Neuron (in vitro differentiated cells): ENCODE measurements around the gene GFRA4.
"Not testable (repeated sequence)": the region's sequence is repeated elsewhere in the genome, so short reads cannot be mapped to it uniquely, and the experiment has no call there.

Experiments
- H2AFZ ChIP-seq: one replicate; pipeline ENCODE4 v1.6.1; 2013; ENCODE audit warnings: low read depth, mild to moderate bottlenecking, inconsistent platforms, low read length, moderate library complexity
- H3K27me3 ChIP-seq: one replicate; pipeline ENCODE4 v1.6.1; 2013; ENCODE audit warnings: low read length; ENCODE audit not compliant: insufficient read depth
- H3K36me3 ChIP-seq: one replicate; pipeline ENCODE4 v1.6.1; 2013; ENCODE audit warnings: low read length; ENCODE audit not compliant: insufficient read depth
- H3K4me1 ChIP-seq: one replicate; pipeline ENCODE4 v1.6.1; 2013; ENCODE audit warnings: low read length; ENCODE audit not compliant: insufficient read depth
- H3K4me3 ChIP-seq: 2 replicates; pipeline ENCODE4 v1.5.1; 2013; ENCODE audit warnings: mild to moderate bottlenecking, low read length, moderate library complexity
- H3K9me3 ChIP-seq: one replicate; pipeline ENCODE4 v1.6.1; 2013; ENCODE audit warnings: low read length

GFRA4 gene

DNA sequence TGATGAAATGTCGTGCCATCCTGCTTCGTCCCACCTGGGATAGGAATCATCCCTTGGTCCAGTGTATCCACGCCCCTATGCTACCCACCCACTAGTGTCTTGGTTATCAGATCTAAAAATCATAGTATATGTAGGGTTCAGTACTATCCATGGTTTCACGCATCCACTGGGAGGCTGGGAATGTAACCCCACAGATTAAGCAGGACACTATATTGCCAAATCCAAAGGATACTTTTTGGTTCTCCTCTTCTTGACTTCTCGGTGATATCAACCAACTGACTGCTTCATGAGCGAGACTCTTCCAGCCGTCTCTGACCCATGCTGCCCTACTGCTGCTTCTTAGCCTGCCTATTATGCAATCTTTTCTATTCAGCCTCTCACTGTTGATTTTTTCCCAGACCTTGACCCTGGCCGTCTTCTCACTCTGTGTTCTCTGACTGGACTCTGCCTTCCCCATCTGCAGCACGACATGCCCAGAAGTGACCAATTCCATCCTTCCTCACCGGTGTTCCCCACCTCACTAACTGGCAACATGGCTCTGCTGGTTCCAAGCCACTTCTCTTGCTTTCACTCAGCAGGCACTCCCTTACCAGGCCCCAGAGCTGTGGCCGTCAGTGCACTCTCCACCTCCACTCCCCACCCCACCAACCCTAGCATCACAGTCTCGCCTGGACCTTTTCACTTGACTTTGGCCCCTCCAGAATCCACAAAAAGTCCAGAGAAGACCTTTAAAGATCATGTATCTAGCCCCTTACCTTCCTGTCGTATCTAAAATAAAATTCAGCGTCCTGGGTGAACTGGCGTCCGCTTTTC is 34.5 kb downstream of the GFRA4 start:
- Histone ChIP-seq H3K27me3 (no peaks in the 10 kb centered on the region), H3K9me3 (peaks cover 10% of the 10 kb centered on the region), H3K36me3 (peaks cover 11% of the 10 kb centered on the region), H2AFZ (no peak overlapping the region), H3K4me1 (peaks cover 5% of the 10 kb centered on the region), H3K4me3 (no peak overlapping the region)

DNA sequence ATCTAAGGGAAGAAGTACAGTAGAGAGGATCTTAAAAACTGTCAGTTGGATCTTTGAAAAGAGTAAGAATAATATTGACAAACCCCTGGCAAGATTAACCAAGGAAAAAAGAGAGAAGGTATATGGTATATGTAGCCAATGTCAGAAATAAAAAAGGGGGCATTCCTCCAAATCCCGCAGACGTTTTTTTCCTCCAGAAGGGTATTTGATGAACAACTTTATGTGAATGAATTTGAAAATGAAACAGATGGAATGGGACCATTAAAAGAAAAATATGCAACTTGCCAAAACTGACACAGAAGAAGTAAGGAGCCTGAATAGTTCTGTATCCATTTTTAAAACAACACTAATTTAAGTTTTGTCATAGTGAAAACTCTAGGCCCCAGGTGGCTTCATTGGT is 35.7 kb downstream of the GFRA4 start:
- Histone ChIP-seq H3K4me3 (no peak overlapping the region), H3K36me3 (peaks cover 11% of the 10 kb centered on the region), H3K4me1 (peaks cover 15% of the 10 kb centered on the region), H3K9me3 (peaks cover 10% of the 10 kb centered on the region), H2AFZ (no peak overlapping the region), H3K27me3 (no peaks in the 10 kb centered on the region)

DNA sequence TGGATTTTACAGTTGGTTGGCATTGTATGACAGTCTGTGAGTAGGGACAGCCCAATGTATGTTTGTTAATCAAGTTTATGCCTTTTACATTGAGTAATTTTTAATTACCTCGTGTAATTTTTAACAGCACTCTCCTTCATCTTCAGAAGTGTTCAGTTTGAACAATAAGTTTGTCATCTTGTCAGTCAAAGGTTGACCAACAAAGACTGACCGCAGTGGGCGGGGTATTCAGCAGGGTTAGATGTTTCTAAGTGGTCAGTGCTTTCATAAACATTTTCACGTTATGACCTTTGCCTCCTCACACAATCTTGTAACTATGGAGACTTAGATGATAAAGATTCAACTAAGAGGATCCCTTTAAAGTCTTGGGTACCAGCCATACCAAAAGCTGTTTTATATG is 40.8 kb downstream of the GFRA4 start:
- H3K27me3 ChIP-seq: no peaks in the 10 kb centered on the region
- H3K36me3 ChIP-seq: peaks cover 5% of the 10 kb centered on the region
- H3K4me3 ChIP-seq: no peak overlapping the region
- no peaks in the 10 kb centered on the region for H3K9me3 ChIP-seq
- H3K4me1 ChIP-seq: peaks cover 27% of the 10 kb centered on the region
- H2AFZ ChIP-seq: no peak overlapping the region

DNA sequence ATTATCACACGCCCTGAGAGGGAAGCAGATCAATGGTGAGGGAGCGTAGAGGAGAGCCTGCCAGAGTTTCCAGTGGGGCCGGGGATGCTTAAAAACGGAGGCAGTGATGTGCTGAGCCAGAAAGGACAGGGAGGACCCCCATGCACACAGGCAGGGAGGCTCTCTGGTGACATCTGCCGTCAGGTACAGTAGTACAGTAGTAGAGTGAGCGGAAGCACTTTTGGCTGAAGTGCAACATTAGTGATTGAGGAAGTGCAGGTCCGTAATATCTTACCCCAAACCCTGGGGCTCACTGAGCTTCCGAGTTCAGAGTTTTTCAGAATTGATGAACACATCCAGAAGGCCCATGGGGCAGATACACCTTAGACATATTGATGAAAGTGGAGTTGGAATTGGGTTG is 42.1 kb downstream of the GFRA4 start:
- Histone ChIP-seq H3K4me1 (peaks cover 27% of the 10 kb centered on the region), H2AFZ (no peak overlapping the region), H3K9me3 (no peaks in the 10 kb centered on the region), H3K27me3 (no peaks in the 10 kb centered on the region), H3K4me3 (no peak overlapping the region), H3K36me3 (peaks cover 5% of the 10 kb centered on the region)

- H3K36me3 ChIP-seq: no peaks in the 10 kb centered on the region
- H3K9me3 ChIP-seq: no peaks in the 10 kb centered on the region
- no peaks in the 10 kb centered on the region for H3K27me3 ChIP-seq
- H3K4me3 ChIP-seq: no peak overlapping the region
- peaks cover 5% of the 10 kb centered on the region for H3K4me1 ChIP-seq
- no peak overlapping the region for H2AFZ ChIP-seq
Observed at GRCh38 chr20:3616250-3616649, 46.9 kb downstream of the GFRA4 start.

- H3K4me3 ChIP-seq, H3K9me3 ChIP-seq: not testable (repeated sequence)
Observed at GRCh38 chr20:3615171-3615840, 47.9 kb downstream of the GFRA4 start.

DNA sequence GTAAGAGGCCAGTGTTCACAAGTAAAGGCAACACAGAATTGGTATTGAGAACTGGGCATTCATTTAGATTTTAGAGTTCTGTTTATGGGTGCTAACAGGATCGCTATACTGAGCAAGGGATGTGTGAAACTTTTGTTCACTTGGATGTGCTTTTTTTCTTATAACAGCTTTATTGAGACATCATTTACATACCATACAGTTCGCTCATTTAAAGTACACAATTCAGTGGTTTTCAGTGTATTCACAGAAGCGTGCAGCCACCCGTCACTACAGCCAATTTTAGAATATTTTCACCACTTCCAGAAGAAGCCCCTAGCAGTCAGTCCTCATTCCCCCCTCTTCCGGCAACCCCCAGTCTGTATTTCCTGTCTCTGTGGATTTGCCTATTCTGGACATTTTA is 48.7 kb downstream of the GFRA4 start:
- Histone ChIP-seq H3K27me3 (no peaks in the 10 kb centered on the region), H3K4me1 (peaks cover 5% of the 10 kb centered on the region), H3K4me3 (no peak overlapping the region), H2AFZ (no peak overlapping the region), H3K9me3 (no peaks in the 10 kb centered on the region), H3K36me3 (peaks cover 4% of the 10 kb centered on the region)

More at GRCh38 chr20:3615171-3615840, 47.9 kb downstream of the GFRA4 start:
- H3K36me3 ChIP-seq, H3K27me3 ChIP-seq, H3K4me1 ChIP-seq, H2AFZ ChIP-seq: not testable (repeated sequence)

DNA sequence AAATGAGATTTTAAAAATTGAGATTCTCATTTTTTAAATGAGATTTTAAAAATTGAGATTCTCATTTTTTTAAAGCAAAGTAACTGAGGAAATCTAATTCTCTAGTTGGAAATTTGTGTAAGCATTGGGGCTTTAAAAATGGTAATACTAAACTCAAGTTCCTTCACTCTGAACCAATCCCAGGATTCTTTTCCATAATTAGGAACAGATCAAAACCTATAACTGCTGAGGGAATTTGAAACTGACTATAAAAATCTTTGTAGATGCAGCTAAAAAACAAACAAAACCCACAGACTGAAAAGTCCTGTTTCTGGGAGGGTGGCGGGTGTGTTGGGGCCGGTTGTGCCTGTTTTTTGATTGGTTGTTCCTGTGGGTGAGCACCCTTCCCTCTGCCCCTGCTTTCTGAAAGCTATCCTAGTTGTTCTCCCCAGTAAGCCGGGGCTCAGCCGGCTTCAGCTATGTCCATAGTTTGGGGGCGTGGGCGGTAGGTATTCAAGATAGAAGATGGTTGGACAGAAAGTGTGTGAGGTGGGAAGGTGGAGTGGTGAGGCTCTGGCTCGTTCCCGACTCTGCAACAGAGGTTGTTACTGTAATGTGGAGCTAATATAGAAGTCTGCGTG is 49.3 kb downstream of the GFRA4 start:
- no peaks in the 10 kb centered on the region for H3K9me3 ChIP-seq
- H3K36me3 ChIP-seq: peaks cover 6% of the 10 kb centered on the region
- no peak overlapping the region for H3K4me3 ChIP-seq
- H2AFZ ChIP-seq: no peak overlapping the region
- no peaks in the 10 kb centered on the region for H3K27me3 ChIP-seq
- peaks cover 3% of the 10 kb centered on the region for H3K4me1 ChIP-seq

DNA sequence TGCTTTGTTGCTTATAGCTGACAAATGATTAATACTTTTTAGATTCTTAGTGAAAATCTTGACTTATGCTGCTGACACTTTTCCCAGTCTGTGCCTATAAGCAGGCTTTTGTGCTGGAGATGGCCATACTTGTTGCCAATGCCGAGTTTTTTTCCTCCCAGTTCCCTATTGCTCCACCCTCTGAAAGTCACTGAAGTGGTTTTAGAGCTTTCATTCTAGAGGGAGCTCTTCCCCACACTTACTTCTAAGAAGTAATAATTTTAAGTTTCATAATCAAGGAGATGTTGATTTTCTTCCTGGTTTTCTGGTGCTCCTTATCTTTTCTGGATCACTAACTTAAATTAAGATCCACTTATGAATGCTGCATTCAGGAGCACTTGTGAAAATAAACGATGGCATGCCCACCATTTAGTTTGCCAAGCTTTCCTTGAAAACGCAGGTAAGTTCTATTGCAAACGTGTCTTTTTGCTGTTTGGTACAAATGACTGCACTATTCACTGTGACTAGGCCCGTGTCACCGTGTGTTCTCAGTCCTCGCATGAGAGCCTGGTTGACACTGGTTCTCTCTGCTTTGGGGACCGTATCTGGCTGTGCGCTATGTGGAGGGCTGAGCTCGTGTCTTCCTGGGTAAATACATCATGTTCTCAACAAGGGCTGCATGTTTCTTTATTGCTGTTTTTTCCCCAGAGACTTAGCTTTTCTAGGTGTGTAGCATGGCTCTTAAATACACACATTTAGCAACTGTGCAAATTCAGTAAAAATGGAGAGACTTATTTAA is 50.2 kb downstream of the GFRA4 start:
- Histone ChIP-seq H3K27me3 (no peaks in the 10 kb centered on the region), H2AFZ (no peak overlapping the region)

DNA sequence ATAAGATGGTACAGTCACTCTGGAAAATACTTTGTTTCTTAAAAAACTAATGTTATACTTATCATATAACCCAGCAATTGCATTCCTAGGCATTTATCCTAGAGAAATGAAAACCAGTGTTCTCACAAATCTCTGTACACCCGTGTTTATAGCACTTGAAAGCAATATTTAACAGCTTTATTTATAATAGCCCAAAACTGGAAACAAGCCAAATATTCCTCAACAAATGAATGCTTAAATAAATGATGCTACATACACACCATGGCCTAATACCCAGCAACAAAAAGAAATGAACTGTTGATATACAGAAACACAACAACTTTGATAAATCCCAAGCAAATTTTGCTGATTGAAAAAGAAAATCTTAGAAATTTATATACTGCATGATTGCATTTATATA is 51.3 kb downstream of the GFRA4 start:
- no peaks in the 10 kb centered on the region for H3K9me3 ChIP-seq
- H3K36me3 ChIP-seq: peaks cover 6% of the 10 kb centered on the region
- no peaks in the 10 kb centered on the region for H3K27me3 ChIP-seq
- H3K4me3 ChIP-seq: no peak overlapping the region
- H2AFZ ChIP-seq: no peak overlapping the region
- no peaks in the 10 kb centered on the region for H3K4me1 ChIP-seq

More for the DNA sequence above, 50.2 kb downstream of the GFRA4 start:
- Histone ChIP-seq H3K9me3 (no peaks in the 10 kb centered on the region), H3K4me3 (no peak overlapping the region), H3K4me1 (no peaks in the 10 kb centered on the region), H3K36me3 (peaks cover 6% of the 10 kb centered on the region)
